Measurements from ENCODE around the gene RIC3. TPM values are rescaled to one million over a fixed set of nuclear protein-coding genes. Genes with fewer than 3 reads are reported as not detected.
A peak's percentile ranks its signal among the peaks of the same experiment; 100 is the strongest.

The RIC3 gene
- total RNA-seq, 2 donors from 2014 or later: 1.4 to 3.3 TPM

DNA sequence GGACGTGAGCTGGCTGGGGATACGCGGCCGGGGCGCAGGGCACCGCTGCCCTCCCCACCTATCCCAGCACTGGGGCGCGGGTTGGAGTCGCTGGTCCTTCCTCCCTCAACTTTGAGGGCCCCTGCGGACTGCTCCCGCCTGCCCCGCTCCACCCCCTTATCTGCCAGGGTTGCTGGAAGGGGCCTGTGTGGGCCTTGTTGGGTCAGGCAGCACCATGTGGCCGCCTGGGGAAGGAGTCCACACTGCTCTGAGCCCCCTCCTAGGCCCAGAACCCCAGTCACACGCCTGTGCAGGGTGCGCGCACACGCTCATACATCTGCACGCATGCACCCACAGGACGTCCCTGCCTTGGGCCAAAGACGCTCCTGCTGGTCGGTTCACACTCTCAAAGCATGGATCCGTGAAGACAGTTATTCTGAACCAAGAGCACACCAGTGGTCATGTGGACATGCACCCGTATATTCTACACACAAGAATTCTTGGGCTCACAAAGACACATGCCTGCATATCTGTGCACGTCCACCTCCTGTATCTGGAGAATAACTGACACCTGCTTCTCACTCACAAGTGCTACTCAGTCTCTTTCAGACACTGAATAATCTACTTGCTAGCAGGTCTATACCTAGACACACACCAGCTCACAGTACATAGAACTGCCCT lies 87.1 kb downstream of the RIC3 start:
- no peak for DNase-seq

GRCh38 chr11:8080674-8081590 lies 87.9 kb downstream of the RIC3 start, which contains the start of gene TUB:
Gene TUB (plus strand): TSS chr11:8081211. CDS start chr11:8081511, 300 bp downstream.
- intact Hi-C loops (cut with DNase I, micrococcal nuclease): no loop called here
- ATAC-seq (peak; percentile 9), DNase-seq (no peak)

More for the DNA sequence above, 87.1 kb downstream of the RIC3 start:
- intact Hi-C loops (cut with DNase I, micrococcal nuclease): no loop called here
- ATAC-seq: no peak

DNA sequence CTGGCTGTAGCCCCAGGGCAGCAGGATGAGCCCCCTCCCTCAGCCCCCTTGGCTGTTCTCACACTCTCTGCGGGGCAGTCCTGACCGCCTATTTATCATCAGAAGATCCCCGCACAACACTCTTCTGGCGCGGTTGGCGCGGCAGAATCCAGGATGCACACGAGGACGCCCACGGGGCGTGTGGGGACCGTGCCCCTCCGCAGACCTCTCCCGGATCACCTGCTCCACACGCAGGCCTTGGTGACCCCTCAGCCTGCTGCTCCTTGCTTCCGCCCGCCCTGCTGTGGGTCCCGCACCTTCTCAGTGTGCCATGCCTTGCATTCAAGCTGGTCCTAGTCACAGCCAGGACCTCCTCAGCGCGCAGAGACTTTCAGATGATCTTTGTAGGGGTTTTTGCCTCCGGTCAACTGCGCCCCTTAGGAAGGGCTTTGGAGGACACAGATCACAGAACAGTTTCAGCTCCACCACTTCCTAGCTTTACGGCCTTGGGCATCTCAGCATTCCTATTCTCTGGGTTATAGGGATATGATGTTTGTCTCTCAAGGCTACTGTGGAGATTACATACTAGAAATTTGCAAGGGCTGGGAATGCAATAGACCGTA lies 88.7 kb downstream of the RIC3 start:
- intact Hi-C loops (cut with DNase I, micrococcal nuclease): no loop called here
- DNase-seq (no peak), ATAC-seq (no peak)

- DNase-seq: no peak
- intact Hi-C loops (cut with DNase I, micrococcal nuclease): no loop called here
- no peak for ATAC-seq
Observed at GRCh38 chr11:8079111-8079675, 89.6 kb downstream of the RIC3 start.

GRCh38 chr11:8075119-8075726 lies 93.6 kb downstream of the RIC3 start:
- ATAC-seq: no peak
- DNase-seq: no peak
- intact Hi-C loops (cut with DNase I, micrococcal nuclease): no loop called here

GRCh38 chr11:8071616-8072581 lies 96.9 kb downstream of the RIC3 start:
- ATAC-seq: no peak
- DNase-seq: peak in 1 of 2 donors; percentile 21
- intact Hi-C loops (cut with DNase I, micrococcal nuclease): no loop called here

DNA sequence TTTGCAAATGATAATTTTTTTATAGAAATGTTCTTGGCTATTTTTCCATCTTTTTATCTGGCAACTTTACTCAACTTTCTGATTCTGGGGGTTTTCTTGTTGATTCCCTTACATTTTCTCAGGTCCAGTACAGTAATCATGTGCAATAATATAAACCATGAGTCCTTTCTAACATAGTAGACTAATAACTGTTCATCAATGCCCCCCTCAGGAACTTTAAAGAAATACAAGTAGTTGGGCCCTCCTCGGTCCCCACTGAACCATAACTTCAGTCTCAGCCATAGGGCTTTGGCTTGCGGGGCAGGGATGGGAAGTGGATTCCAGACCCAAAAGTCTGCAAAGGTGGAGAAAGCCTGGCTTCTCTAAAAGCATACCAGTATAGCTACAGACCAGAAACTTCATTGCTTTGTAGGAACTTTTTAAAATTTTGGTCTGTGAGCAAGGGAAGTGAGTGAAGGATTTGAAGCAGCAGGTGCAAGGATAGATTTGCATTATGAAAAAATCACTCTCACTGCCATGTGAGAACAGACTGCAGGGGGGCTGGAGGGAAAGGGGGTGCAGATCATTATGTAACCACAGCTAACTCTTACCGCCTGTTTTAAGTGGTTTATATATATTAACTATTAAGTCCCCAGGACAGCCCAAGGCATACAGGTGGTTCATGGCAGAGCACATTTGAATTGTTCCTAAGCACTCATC lies 98.3 kb downstream of the RIC3 start:
- DNase-seq (no peak), ATAC-seq (no peak)
- intact Hi-C loops (cut with DNase I, micrococcal nuclease): no loop called here

DNA sequence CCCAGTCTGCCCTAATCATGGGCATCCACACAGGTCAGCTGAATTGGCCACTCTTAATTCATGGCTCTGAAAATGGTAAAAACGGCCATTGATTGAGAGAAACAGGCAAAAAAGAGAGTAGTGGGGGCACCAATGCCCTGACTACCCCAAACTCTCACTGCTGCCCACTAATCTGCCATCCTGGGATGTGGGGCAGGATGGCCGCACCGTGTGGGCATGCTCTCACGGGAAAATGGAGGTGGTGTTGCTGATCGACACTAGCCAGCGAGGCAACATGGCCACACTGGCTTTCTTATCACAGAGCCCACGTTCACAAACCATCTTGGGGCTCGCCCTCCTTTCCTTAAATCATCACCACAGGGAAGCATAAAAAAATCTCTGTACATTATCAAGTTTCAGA lies 99.1 kb downstream of the RIC3 start:
- no peak for DNase-seq
- intact Hi-C loops (cut with DNase I, micrococcal nuclease): no loop called here
- no peak for ATAC-seq

- intact Hi-C loops (cut with DNase I, micrococcal nuclease): no loop called here
- no peak for DNase-seq
- peak; percentile 29 for ATAC-seq
Observed at GRCh38 chr11:8068605-8069221, 100.1 kb downstream of the RIC3 start.

GRCh38 chr11:8067929-8068575 lies 100.8 kb downstream of the RIC3 start:
- intact Hi-C loops (cut with DNase I, micrococcal nuclease): no loop called here
- ATAC-seq (no peak), DNase-seq (no peak)

- no peak for DNase-seq
- intact Hi-C loops (cut with DNase I, micrococcal nuclease): no loop called here
- no peak for ATAC-seq
Observed at GRCh38 chr11:8067567-8067928, 101.3 kb downstream of the RIC3 start.

- ATAC-seq (no peak), DNase-seq (no peak)
- intact Hi-C loops (cut with DNase I, micrococcal nuclease): no loop called here
Observed at GRCh38 chr11:8066911-8067455, 101.8 kb downstream of the RIC3 start.

DNA sequence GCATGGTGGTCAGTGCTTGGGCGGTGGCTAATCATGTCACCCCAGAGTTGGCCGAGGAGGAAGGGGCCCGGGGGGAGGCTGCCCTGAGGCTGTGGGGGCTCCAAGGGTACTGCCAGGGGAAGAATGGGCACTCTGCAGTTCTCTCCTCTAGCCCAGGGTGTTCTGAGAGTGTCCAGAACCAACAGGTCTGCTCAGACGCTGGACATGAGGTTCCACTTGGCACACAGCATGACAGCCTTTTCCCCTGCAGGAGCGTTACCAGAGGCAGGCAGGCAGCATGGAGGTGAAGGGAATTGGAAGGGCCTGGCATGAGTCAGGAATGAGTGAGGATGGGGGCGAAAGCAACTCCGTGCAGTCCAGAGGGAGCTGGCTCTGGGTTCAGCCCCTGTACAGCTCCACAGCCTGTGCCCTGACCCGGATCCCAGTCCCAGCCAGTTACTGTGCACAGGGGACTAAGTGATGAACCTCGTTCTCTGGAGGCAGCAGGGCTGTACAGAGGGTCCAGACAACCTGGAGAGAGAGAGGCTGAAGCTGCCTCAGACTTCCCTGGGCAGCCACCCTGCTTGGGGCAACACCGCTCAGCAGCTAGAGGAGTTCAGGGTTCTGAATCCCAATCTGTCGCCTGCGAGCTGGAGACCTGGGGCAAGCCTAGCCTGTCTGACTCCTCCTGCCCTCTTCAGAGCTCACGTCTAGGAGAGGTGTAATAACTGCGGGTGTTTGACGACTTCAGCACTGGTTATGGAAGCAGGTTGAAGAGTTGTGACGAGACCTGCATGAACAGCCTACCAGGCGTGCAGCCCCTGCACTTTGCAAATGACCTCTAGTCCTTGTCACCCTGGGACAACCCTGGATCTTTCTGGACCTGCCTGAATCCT lies 102.6 kb downstream of the RIC3 start:
- ATAC-seq (no peak), DNase-seq (no peak)
- intact Hi-C loops (cut with DNase I, micrococcal nuclease): no loop called here

DNA sequence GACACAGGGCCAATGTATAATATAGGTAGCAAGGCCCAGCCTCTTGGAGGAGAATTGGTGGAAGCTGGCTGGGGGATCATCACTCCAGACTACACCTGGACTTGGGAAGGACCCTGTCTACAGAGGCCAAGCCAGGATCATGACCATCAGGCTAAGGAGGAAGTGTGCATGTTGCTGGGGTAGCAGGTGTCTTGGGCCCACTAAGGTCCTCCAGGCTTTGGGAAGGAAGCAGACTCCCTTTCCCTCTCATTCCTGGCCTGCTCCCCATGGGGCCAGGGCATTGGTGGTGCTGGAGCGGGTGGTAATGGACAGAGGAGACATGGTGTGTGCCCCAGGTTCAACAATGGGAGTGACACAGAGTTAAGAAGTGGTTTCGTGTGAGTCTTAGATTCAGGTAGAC lies 103.8 kb downstream of the RIC3 start:
- no peak for DNase-seq
- intact Hi-C loops (cut with DNase I, micrococcal nuclease): no loop called here

GRCh38 chr11:8063324-8063723 lies 105.5 kb downstream of the RIC3 start:
- intact Hi-C loops (cut with DNase I, micrococcal nuclease): no loop called here
- ATAC-seq: no peak
- peak in 1 of 2 donors; percentile 53 for DNase-seq

More for the DNA sequence above, 103.8 kb downstream of the RIC3 start:
- no peak for ATAC-seq
